Lung microvascular endothelial cell (primary cell): Measurements from ENCODE around the gene NKX3-2. TPM values are rescaled to one million over a fixed set of nuclear protein-coding genes. Genes with fewer than 3 reads are reported as not detected.

Experiments
- DNase-seq, 2 donors: peaks; one replicate each; pipeline versions ENCODE4 v3.0.0 to v3.0.0-alpha.2; 2010; ENCODE audit warnings: low read depth in 2 of 2
- total RNA-seq: library from RNA; depleted of rRNA; stranded (reverse); fragments of >200 nt; gene quantifications from 2 replicates; pipeline ENCODE4 v1.2.1, GENCODE V29; 2014

The NKX3-2 gene
- total RNA-seq, 1 donor from 2014 or later = 0.20 TPM

GRCh38 chr4:13545394-13545808 is 1.1 kb upstream of the NKX3-2 start:
- DNase-seq = no peak

DNA sequence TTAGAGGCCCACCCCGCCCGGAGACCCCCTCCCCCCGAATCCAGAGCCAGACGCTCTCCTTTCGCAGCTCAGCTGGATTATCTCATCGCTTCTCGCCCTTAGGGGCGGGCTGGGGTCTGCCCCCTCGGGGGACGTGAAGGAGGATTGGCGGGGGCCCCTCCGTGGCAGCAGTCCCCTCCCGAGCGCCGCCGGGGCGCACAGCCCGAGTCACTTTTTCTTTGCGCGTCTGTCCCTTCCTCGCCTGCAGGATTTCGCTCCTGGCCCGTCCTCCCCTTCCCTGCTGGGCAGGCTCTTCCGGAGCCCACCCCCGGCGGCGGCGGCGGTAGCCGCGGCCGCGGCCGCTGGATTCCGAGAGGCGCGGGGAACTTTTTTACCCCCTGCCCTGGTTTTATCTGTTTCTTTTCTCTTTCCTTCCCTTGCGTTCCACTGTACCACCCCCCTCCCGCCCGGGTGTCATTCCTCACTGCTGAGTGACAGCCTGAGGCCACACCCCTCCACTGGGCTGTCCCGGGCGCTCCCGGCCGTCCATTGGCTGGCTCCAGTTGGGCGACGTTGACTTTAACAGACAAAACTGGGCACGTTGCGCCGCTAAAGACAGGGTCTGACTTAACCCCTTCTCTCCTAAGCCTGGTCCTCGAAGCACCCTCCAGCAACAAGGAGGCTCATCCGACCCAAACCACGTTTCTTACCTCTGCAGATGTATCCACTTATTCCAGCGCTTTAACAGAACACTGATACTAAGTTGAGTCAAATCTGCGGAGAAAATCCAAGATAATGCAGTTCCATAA is 492 bp upstream of the NKX3-2 start:
- DNase-seq = peak; percentile 62 to 80

GRCh38 chr4:13543032-13543838 is 1.1 kb downstream of the NKX3-2 start:
- no peak for DNase-seq

DNA sequence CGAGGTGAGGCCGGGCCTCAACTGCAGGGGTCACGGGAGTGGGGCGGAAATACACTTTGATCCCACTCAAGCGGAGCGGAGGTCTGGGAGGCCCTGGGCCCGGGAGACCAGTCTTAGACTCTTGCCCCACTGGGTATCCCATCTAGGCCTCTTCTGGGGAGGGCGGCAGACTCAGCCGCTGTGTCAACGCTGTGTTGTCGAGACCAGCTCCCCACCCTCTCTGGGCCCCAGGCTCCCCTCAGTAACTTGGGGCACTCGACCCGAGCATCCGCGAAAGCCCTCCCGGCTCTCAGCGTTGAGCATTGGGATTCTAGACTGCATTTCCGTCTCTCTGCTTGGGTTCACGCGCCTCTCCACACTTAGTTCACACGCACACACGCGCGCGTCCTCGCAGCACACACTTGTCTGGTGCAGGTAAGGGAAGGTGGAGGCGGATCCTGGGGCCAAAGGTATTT is 1.7 kb downstream of the NKX3-2 start:
- DNase-seq = no peak

DNA sequence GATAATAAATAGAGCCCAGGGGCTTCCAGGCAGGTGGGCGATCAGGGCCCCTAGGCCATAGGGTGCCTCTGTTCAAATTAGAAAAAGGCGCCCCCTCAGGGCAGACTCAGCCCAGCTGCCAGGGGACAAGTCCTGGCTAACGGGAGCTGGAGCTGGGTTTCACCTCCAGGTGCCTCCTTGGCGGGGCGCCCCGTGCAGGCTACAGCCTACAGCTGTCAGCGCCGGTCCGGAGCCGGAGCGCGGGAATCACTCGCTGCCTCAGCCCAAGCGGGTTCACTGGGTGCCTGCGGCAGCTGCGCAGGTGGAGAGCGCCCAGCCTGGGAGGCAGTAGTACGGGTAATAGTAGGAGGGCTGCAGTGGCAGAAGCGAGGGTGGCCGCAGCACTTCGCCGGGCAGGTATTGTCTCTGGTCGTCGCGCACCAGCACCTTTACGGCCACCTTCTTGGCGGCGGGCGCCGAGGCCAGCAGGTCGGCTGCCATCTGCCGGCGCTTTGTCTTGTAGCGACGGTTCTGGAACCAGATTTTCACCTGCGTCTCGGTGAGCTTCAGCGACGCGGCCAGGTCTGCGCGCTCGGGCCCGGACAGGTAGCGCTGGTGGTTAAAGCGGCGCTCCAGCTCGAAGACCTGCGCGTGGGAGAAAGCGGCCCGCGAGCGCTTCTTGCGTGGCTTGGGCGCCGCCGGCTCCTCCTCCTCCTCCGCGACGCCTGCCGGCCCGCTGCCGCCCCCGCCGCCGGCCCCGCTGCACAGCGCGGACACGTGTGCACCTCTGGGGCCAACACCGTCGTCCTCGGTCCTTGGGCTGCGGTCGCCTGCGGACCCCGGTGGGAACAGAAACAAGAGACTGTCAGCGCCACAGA is 2.4 kb downstream of the NKX3-2 start:
- no peak for DNase-seq

- DNase-seq = no peak
Observed at GRCh38 chr4:13541176-13541604, 3.1 kb downstream of the NKX3-2 start.

DNA sequence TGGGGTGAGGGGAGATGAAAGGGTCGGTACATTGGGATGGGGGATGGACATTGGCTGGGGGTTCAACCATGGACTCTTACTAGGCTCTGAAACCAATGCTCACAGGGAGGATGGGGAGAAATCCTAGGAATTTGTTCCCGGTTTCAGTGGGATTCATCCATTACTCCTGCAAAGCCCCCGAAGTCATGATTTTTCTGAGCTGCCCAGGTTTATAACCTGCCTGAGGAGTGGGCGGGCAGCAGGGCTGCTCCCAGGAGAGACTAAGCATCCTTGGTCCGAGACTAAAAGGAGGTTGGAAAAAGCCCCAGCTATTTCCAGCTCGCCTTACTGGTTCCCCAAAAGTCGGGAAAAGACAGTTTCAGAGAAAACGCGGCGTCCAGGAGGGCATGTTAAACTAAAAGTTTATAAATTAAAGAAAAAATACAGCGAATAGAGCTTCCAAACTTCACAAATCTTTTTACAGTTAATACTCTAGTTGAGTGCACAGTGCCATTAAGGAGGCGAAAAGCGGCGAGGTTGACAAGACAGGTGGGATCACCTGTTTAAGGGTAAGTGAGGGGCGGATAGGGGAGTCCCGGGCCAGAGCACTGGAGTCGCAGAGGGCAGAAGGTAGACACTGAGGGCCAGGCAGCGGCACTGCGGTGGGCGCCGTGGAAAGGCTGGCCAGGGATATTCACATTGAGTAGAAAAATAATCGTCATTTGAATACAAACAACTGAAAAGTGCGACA is 3.7 kb downstream of the NKX3-2 start:
- no peak for DNase-seq

DNA sequence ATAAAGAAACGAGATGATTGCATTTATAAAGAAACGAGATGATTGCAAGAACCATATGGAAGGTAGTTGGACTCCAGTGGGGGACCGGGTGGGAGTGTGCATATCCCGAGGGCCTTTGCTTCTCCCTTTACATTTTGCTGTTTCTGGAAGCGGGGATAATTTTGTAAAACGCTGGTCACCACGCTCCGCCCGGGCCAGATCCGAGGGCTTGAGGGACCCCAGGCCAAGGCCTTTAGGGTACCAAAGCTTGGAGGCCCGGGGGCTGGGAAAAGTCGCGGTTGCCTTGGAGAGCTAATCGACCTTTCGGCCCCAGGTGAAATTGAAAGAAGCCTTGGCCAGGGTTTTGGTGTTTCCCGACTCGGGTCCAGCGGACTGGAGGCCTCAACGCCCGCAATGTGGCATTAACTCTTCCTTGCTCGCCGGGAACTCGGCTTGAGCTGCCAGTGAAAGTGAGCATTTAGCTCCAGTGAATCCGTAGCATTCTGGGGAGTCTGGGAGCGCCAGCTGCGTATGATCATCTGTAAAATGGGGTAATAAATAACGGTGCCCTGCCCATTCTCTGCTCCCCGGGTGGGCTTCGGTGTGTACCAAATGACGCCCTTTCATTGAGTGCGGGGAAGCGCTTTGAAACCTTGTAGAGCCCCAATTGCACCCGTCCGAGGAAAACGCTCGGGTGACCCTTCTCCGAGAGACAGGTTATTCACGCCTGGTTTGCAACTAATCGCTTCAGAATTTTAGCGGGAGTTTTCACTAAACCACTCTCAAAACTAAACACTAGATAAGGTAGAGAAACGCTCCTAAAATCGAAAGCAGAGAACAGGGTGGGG is 4.5 kb downstream of the NKX3-2 start:
- no peak for DNase-seq

GRCh38 chr4:13539047-13539618 is 5.2 kb downstream of the NKX3-2 start:
- DNase-seq = no peak

DNA sequence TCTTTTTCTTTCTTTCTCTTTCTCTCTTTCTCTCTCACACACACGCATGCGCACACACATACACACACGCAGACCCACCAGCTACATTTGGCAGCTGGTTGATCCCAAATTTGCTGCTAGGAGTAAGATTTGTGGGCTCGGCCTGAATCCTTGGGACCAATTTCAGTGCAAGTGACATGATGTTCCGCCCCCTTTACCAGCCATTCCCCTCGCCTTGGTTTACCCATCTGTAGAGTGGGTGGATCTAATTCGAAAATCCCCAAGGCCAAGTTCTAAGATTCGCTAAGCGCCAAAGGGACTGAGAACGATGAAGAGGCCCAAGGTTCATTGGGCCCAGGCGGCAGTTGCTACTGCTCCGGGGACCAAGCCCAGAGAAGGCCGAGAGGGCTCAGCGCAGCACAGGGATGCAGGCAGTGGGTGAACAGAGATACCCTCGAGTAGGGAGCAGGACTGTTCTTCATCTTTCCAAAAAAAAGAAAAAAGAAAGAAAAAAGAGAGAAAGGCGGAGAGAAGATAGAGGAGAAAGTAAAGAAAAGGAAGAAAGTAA is 5.8 kb downstream of the NKX3-2 start:
- no peak for DNase-seq

DNA sequence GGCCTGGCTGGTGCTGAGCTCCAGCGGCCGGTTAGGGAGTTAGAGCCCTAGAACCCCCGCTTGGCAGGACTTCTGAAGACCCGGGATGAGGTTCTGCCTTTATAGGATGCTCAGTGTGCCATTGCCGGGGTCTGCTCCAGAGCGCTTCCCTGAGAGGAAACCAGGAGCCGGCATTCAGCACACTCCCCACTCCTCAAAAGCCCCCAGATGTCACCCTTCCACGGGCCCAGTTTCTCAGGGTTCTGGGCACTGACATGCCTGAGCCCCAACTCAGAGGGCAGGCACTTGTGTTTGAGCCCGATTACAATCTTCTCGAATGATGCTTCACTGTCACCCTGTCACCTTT is 6.5 kb downstream of the NKX3-2 start:
- DNase-seq = no peak

- DNase-seq = no peak
Observed at GRCh38 chr4:13537011-13537831, 7.1 kb downstream of the NKX3-2 start.

DNA sequence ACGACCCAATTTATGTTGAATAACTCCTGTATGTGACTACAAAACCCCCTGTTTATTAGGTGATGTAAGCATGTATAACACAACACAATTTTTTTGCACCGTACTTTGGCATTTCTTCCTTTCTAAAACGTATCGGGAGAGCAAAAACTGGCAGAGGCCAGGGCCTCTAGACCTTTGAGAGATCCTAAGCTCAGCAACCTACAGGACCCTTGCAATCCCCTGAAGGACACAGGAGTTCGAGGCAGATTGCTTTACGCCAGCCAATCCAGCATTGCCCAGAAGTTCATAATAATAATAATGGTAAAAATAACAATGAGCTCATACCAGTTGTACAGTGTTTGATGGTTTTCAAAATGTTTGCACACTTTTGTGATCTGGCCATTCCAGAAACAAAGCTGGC is 7.7 kb downstream of the NKX3-2 start:
- DNase-seq = no peak

DNA sequence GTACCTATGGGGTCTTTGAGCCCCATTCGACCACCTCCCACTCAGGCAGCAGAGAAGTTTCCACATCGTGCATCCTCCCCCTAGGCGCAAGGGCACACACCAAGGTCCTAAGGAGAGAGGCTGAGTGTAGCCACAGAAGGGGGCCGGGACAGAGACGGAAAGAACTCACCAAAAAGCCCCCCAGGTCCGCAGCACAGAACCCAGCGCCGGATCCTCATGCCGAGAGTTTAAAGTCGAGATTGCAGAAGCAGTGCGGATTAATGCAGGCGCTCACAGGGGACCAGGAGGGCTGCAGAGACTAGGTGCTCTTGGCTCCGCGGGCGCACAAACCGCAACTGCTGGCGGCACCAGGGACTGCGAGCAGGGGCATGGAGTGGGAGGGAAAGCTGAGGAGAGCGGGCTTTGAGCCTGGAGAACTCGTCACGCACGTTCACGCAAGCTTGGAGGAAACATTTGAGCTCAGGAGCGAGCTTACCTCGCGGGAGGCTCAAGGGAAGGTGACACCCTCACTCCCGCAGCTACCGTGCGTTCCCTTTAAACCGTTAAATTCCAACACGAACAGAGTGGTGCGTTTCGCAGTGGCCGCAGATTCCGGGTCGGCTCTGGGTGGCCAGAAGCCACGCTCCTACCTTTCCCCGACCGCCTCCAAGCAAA is 8.5 kb downstream of the NKX3-2 start:
- no peak for DNase-seq

- no peak for DNase-seq
Observed at GRCh38 chr4:13535118-13535517, 9.2 kb downstream of the NKX3-2 start.

DNA sequence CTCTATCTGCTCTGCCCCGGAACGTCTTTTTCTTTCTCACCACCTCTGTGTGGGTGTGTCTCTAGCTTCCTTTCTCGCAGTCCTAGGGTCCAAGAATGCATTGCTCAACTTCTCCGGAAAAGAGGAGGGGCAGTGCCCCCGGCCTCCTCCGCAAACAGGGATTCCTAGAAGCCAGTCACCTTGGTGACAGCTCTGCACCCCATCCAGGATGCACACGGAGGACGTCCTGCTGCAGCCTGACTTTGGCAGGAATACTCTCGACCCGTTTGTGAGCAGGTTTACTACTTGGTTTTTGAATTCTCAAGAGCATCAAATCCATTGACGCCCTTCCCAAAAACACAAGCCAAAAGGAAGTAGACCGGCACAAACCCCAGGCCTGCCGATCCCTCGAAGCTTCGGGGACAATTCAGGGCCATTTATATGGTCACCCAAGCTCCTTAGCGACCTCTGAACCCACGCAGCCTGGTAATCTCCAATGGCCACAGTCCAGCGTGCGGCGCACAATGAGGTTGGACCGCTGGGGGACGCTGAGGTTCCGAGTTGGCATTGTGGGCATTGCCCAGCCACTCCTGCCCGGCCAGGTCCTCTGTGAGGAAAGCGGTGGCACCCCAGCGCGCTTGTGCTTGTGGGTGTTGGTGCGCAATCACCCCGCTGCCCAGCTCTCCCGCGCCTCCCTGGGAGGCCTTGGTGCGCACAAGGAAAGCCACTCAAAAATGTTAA is 9.8 kb downstream of the NKX3-2 start:
- no peak for DNase-seq

DNA sequence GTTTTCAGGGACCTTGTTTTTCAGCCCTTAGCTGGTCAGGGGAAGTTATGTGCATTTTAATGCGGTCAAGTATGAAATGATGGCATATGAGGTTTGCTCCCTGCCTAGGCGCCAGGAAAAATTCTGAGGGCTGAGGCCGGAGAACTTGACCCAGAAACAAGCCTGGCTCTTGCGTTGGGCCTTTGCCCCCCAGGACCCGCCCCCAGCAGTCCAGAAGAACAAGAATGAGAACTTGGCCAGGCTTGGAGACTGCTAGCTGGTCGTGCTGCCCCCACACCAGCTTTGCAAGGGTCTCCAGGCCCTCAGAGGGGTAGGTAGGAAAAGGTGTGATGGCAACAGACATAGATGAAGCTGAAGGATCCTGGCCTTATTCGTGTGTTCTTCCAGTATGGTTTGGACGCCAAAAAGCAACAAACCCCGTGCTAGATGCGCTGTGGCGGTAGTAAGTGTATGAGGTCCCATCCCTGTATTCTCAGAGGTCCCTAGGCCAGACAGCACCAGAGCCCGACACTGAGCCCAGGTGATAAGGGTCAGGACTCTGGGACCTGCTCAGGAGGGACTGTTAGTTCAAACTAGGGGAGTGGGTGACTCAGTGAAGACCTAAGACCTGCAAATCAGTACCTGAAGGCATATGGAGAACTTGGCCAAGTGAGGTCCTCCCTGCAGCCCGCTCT is 10.5 kb downstream of the NKX3-2 start:
- no peak for DNase-seq
